Stimulated activated CD8-positive, alpha-beta memory T cell treated with anti-CD3 and anti-CD28 coated beads, Interleukin-15, amount 100 ng/mL, for 24 hours (primary cell): ENCODE results near the gene TAMALIN.

Experiments used
- DNase-seq: peaks from one replicate; pipeline ENCODE4 v3.0.0-alpha.2; 2020; ENCODE audit warnings: low read depth

The TAMALIN gene

GRCh38 chr12:52014567-52015530 is 8.1 kb downstream of the TAMALIN start:
- no peak for DNase-seq

DNA sequence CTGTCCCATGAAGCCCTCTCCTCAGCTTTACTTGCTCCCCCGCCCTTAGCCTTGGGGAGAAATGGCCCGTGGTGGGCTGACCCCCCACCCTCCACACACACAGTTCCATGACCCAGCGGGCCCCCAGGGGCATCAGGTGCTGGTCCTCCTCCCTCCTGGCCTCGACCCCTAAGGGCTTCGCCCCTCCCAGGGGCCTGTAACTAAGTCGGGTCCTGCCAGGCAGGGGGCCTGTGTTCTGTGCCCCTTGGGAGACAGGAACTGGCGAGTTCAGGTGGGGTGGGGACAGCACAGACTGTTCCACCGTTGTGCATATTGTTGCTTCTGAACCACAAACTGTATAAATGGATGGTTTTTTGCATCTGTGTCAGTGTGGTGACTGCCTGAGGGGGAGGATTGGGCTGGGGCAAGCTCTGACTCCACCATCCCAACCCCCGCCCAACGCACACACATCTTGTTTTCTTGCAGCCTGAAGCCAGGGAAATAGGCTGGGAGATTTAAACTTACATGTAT is 8.8 kb downstream of the TAMALIN start:
- no peak for DNase-seq

DNA sequence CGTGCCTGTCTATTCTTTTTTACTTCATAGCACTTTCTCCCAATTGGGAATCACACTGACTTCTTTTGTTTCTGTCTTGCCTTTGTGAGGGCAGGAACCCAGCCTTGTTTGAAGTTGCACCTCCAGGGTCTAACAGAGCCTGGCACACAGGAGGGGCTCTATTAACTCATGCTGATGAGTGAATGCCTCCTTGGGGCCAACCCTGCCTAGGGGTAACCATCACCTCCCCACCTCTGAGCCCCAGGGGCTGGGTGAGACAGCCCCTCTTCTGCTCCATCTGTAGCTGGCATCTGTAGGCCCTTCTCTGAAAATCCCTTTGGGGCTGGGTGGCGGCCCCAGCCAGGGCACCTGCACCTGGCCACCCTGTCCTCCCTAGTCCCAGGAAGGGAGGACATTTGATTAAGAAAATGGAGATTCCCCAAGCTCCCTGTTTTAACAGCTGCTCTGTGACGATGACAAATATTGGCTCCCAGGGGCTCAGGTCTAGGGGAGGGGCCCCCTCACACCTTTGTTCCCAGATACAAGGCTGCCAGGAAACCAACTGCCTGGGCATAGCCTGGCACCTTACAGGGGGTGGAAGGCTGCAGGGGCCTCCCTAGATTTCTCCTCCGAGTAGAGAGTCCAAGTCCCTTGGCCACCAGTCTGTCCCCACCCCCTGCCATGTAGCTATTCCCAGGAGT is 11.8 kb downstream of the TAMALIN start:
- no peak for DNase-seq

DNA sequence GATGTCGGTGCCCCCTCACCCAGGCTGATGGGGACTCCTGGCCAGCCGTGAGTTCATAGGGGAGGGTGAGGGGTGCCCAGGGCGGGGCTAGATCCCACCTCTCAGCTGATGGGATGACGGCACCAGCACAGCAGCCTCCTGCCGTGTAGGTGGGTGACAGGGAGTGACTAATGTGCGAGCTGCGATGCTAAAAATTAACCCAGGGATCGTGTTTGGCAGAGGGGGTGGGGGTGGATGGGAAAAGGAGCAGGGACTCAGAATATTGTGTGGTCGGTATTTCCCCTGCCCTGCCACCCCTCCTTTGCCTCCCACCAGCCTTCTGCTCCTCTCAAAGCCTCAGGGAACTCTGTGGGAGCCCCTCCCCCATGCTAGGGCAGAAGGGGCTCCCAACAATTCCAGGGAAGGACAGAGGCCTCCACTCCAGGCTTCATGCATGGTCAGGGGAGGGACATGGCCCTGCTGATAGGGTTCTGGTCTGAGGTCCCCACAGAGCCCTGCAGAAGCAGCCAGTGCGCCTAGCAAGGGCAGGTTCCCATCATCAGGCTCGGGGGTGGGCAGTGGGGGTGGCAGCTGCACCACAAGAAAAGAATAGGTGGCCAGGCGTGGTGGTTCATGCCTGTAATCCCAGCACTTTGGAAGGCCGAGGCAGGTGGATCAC is 12.5 kb downstream of the TAMALIN start:
- DNase-seq, result no peak

DNA sequence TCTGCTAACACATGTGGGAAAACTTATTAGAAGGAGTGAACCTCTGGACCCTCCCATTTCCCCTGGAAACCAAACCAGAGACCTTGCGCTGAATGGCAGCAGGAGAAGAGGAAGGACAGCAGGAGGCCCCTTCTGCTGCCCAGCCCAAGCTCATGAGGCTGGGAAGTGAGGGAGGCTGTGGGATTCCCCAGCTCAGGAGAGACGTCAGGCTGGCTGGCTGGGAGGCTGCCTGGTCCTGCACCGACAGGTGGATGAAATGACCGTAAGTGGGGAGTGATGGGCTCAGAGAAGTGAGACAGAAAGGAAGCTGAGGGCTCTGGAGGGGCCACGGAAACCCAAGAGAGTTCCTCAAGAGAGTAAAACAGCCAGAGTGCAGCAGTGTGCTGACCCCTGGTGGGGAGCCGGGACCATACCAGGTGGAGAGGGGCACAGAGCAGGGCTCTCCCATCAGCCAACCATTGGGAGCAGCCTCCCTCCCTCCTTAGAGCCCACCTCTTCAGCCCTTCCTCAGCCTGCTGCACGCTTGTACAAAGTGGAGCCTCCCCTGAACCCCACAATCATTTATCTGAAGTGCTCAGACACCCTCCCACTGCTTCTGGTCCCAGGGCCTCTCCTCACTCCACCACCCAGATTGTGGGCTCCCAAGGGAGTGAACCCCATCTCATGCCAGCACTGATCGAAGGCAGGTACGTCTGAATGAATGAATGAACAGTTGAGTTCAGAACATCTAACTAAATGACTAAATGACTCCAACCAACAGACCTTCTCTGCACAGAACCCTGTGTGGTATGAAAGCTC is 14.0 kb downstream of the TAMALIN start:
- DNase-seq, result no peak

DNA sequence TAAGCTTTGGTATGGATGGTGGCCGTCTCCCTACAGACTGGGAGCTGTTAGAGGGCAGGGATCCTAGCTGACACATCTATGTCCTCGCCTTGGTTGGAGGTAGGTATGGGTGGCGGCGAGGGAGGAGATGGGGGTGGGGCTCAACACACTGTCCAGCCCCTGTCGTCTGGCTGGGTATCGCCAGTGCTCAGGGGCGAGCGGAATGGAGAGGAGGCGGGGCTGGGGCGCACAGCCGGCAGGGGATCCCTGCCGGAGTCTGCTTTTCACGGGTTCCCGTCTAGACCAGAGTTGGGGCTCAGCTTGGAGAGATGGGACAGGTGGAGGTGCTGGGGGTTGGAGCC is 16.1 kb downstream of the TAMALIN start:
- no peak for DNase-seq

DNA sequence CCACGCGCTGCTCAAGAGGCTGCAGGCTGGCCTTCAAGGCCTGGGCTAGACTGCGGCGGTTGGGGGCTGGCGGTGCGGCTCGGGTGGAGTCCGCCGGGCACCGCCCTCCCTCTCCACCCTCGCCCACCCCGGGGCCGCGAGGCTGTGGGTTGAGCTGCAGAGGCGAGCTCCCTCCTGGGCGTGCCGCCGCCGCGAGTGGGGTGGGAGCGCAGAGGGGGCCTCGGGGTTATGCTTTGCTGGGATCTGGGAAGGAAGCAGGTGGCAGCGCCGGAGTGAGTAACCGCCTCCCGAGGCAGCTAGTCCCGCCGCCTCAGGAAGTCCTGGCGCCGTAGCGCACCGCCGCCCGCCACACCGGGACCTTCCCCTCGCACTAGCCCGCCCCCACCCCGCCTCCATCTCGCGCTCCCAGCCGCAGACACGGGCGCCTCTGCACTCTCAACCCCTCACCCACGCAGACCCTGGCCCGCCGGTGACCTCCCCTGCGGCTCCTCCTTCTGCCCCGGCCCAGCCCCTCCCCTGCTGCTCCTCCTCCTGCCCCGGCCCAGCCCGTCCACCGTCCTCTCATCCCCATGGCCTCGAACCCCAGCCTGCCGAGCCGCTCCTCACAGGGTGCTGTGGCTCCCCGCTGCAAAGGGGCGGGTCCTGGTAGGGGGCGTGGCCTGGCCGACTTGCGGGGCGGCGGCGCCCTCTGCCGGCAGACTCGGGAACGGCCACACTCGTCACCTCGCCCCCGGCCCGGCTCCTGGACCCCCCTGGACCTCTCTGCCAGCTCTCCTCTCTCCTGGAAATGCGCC is 16.6 kb downstream of the TAMALIN start:
- peak; percentile 90 for DNase-seq

DNA sequence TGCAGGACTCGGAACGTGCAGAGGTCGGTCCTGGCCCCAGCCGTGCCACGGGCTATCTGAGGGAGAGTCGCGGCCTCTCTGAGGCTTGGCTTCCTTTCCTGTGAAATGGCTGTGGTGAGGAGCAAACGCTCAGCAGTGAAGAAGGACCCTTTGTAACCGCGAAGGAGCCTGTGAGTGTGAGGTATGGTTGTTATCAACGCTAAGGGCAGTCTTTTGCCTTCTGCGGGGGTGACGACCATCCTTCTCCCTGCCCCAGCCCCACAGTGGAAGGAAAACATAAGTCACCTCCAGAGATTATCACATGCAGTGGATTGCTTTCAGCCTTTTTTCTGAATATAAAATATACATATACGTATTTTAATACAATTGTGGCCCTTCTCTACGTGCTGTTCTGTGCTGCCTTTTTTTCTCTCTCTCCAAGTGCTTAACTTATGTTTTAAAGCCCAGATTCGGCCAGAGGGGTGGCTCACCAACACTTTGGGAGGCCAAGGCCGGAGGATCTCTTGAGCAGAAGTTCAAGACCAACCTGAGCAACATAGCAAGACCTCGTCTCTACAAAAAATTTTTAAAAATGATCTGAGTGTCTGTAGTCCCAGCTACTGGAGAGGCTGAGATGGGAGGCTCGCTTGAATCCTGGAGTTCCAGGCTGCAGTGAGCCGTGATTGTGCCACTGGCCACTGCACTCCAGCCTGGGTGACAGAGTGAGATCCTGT is 17.4 kb downstream of the TAMALIN start:
- no peak for DNase-seq

DNA sequence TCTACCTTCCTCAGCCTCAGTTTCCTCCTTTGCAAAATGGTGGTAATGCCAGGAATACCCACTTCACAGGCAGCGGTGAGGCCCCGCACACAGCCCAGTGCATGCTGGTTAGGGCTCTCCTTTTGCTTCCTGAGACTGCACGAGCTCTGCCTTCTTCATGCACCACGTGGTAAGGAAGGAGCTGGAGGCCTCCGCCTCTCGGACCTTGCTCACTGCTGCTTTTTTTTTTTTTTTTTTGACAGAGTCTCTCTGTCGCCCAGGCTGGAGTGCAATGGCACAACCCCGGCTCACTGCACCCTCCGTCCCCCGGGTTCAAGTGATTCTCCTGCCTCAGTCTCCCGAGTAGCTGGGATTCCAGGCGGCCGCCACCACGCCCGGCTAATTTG is 18.1 kb downstream of the TAMALIN start:
- DNase-seq, result no peak

GRCh38 chr12:52026263-52026662 is 19.5 kb downstream of the TAMALIN start:
- DNase-seq, result no peak

DNA sequence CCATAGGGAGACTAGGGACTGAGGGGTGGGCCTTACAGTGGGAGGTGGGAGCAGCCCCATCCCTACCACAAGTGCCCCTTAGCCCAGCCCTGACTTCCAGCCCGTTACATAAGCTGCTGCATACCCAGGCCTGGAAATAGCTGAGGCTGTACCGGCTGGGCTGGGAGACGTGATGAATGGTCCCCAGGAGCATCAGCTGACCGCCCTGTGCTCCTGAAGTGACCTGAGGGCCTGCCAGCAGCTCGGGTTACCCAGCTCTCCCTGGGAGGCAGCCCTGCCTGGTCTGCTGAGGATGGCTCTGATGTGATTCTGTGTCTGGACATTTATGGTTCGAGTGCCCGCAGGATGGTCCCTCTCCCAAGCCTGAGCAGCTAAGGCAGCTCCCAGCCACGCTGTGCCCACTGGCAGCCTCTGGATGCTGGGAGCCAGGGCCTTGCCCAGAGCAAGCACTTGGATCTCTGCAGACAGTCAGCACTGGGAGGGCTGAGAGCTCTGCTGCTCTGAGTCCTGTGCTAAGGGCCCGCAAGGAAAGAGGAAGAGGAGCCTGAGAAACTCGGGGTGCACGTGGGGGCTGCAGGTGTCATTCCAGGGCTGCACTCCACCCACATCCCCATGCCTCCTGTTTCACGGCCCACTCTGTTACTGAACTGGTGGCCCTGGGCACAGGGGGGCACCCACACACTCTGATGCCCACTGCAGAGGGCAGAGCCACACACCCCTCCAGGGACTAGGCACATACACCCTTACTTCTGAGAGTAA is 20.5 kb downstream of the TAMALIN start:
- no peak for DNase-seq

DNA sequence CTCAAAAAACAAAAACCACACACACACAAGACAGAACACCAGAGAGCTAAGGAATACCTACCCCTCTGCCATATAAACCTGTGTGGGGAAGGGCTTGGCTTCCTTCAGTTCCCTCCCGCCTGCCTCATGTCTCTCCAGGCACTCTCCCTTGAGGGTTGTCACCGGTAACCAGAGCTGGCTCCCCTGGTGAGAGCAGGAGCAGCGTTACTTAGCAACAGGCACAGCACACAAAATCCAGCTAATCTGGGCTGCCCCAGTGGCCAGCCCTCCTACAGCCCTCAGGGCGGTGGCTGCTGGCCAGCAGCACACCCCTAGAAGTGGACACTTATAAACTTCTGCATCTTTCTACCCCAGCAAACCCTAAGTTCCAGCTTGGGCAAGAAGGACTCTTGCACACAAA is 22.9 kb downstream of the TAMALIN start:
- no peak for DNase-seq

DNA sequence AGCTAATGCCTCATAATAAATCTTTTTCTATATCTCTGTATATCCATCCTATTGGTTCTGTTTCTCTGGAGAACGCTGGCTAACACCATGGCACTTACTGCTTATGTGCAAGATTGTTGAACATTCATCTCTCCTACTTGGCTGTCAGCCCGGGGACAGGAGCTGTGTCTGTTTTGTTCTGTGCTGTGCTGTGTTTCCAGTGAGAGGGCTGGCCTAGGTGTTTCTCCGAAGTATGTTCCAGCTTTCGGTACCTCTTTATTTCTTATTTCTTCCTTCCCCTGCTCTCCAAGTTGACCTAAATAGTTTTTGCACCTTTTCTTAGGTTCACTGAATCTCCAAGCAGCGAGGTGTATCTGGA is 25.7 kb downstream of the TAMALIN start:
- no peak for DNase-seq

GRCh38 chr12:52032804-52033445 is 26.2 kb downstream of the TAMALIN start:
- DNase-seq, result peak; percentile 59

- DNase-seq, result no peak
These were observed 26.8 kb downstream of the TAMALIN start for GRCh38 chr12:52033446-52034140.

DNA sequence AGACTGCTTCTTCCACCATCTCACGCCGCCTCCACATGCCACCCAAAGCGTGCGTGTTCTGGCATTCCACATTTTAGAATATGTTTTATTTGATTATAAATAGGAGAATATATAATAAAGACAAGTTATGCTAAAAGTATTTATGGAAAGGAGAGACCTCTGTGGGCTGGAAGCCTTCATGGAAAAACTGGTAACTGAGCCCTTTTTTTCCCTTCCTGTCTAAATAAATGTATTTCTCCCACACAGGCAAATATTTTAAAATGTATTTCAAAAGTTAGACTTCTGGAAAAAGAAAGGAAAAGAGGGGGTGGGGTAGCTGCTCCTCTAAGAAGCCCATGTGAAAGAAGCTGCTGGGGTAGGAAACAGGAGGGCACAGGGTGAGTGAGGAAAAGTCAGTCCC is 28.4 kb downstream of the TAMALIN start:
- no peak for DNase-seq

GRCh38 chr12:52035926-52036325 is 29.2 kb downstream of the TAMALIN start:
- no peak for DNase-seq

DNA sequence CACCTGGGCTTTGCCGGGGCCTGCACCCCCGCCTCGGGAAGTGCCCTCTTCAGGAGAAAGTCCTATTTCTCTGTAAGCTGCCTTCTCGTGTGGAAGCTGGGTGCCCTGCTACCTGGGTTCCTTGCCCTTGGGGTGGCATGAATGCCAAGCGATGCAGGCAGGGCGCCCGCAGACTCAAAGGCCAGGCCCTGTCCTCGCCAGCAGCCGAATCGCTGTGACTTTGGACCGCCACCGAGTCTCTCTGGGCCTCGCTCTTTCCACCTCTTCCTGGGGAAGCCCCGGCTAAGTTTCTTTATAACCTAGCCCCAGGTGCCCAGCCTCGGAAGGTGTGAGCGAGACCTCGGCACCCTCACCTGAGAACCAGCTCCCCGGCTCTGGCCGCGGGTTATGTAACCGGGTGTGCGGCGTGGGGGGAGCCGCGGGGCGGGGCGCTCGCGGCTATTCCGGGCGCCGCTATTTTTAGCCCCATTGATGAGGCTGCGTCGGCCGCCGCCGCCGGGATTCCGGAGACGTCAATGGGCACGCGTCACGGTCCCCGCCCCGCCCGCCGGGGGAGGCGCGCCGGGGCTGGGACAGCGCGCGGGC is 29.9 kb downstream of the TAMALIN start:
- peak; percentile 56 for DNase-seq
